Testis (tissue), 3 donors: ENCODE data around the gene HCFC2. TPM values are rescaled to one million over a fixed set of nuclear protein-coding genes. Genes with fewer than 3 reads are reported as not detected.

Experiments used
- DNase-seq: peaks from one replicate; pipeline ENCODE4 v3.0.0-alpha.2; 2019
- H3K27ac ChIP-seq, 2 donors: fragments of 200-600 bp; sonication (generic); one replicate each; pipeline ENCODE4 v1.5.1; 2019
- H3K27me3 ChIP-seq: fragments of 200-600 bp; sonication (generic); one replicate; pipeline ENCODE4 v1.5.1; 2019
- H3K36me3 ChIP-seq: fragments of 200-600 bp; sonication (generic); one replicate; pipeline ENCODE4 v1.5.1; 2017; ENCODE audit warnings: low read depth; ENCODE audit errors: missing control alignments
- H3K4me1 ChIP-seq: fragments of 200-600 bp; sonication (generic); one replicate; pipeline ENCODE4 v1.5.1; 2019
- H3K4me3 ChIP-seq, 2 donors: fragments of 200-600 bp; sonication (generic); one replicate each; pipeline ENCODE4 v1.5.1; 2017 to 2019
- H3K9me3 ChIP-seq: fragments of 200-600 bp; sonication (generic); one replicate; pipeline ENCODE4 v1.5.1; 2017
- POLR2A ChIP-seq: fragments of 450-650 bp; IDR thresholded peaks from one replicate; pipeline ENCODE4 v1.6.1; 2017; ENCODE audit warnings: antibody characterized with exemption, mild to moderate bottlenecking, moderate library complexity
- WGBS, 2 donors: methylation state at CpG; one replicate each; pipeline ENCODE4 v1.1.5; 2018; 5-methylcytosine and 5-hydroxymethylcytosine counted together
- intact Hi-C: fragments of 100-400 bp; cut with DNase I; formaldehyde crosslinking; loops from one replicate; pipeline ENCODE4 v1.15.1; 2023; ENCODE audit warnings: low total_unique reads
- polyA plus RNA-seq: library from polyadenylated mRNA; stranded (reverse); fragments of 350-450 nt; fragmentation: Illumina TruSeq; extraction: RNeasy Lipid Tissue Mini Kit (QIAGEN cat#74804); gene quantifications from one replicate; pipeline ENCODE4 v1.2.3, GENCODE V29; 2014; ENCODE audit warnings: low read depth, low replicate concordance; ENCODE audit not compliant: insufficient read depth
- total RNA-seq, 2 donors: library from RNA; depleted of rRNA; stranded (reverse); fragments of >200 nt; gene quantifications; one replicate each; pipeline ENCODE4 v1.2.3, GENCODE V29; 2016
- TF ChIP-seq, protein P1 (sequence below), 3 experiments: fragments of 450-650 bp in 2 of 3; fragments of 200-600 bp in 1 of 3; sonication (generic) in 1 of 3; IDR thresholded peaks; one replicate each; pipeline ENCODE4 v1.5.1; 2016 to 2019; ENCODE audit warnings: antibody characterized with exemption in 3 of 3, mild to moderate bottlenecking in 2 of 3, moderate library complexity in 1 of 3

Gene HCFC2
- total and polyA plus RNA-seq, 3 donors from 2014 or later = 36.2 to 95.2 (median 57.9) TPM

DNA sequence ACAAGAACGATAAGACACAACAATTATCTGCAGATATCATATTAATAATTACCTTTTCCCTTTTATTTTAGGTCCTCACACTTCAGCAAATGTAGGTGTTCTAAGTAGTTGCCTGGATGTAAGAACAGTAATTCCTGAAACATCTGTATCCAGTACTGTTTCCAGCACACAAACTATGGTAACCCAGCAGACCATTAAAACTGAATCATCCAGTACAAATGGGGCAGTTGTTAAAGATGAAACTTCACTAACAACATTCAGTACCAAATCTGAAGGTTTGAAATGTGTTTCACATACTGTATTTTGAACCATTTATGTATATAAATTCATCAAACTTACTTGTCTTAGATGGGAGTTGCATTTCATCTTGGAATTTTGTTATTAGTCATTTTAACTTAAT lies 31.0 kb downstream of the HCFC2 start:
- intact Hi-C loops = no loop called here
- Histone ChIP-seq H3K4me3 (no peak overlapping the region), H3K9me3 (no peaks in the 10 kb centered on the region), H3K4me1 (no peaks in the 10 kb centered on the region), H3K27me3 (no peaks in the 10 kb centered on the region), H3K27ac (no peak overlapping the region), H3K36me3 (no peaks in the 10 kb centered on the region)
- TF ChIP-seq, protein P1, sequence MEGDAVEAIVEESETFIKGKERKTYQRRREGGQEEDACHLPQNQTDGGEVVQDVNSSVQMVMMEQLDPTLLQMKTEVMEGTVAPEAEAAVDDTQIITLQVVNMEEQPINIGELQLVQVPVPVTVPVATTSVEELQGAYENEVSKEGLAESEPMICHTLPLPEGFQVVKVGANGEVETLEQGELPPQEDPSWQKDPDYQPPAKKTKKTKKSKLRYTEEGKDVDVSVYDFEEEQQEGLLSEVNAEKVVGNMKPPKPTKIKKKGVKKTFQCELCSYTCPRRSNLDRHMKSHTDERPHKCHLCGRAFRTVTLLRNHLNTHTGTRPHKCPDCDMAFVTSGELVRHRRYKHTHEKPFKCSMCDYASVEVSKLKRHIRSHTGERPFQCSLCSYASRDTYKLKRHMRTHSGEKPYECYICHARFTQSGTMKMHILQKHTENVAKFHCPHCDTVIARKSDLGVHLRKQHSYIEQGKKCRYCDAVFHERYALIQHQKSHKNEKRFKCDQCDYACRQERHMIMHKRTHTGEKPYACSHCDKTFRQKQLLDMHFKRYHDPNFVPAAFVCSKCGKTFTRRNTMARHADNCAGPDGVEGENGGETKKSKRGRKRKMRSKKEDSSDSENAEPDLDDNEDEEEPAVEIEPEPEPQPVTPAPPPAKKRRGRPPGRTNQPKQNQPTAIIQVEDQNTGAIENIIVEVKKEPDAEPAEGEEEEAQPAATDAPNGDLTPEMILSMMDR (IDR thresholded peaks at IDR 0.05) = no peak
- no peak for TF ChIP-seq POLR2A
- WGBS, 2 donors = 77 to 89% methylated on average over 1 of the region's 1 CpG
- DNase-seq = no peak

- WGBS, 2 donors = 96 to 100% methylated on average over 2 of the region's 2 CpGs
- Histone ChIP-seq H3K9me3 (no peaks in the 10 kb centered on the region), H3K27ac (no peak overlapping the region), H3K4me1 (no peaks in the 10 kb centered on the region), H3K36me3 (no peaks in the 10 kb centered on the region), H3K27me3 (no peaks in the 10 kb centered on the region), H3K4me3 (no peak overlapping the region)
- TF ChIP-seq, protein P1 (IDR thresholded peaks at IDR 0.05) = no peak
- TF ChIP-seq POLR2A = no peak
- no peak for DNase-seq
- intact Hi-C loops = no loop called here
Measured at GRCh38 chr12:104097954-104098353, 33.6 kb downstream of the HCFC2 start.

DNA sequence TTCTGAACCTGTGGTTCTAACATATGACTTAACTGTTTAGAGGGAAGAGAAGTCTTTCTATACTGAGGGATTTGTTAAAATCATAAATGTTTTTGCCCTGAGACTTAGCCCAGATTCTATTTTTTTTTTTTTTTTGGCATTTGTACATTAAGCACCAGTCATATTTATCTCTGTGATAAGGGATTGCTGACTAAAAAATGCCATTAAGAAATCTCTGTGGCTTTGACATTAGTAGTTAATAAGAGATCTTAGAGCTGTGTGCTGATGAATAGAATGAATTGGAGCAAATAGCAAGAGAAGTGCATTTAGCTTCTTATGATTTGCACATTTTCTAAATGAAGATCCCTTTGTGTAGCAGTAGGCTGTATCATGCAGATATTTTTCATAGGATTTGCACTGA lies 41.1 kb downstream of the HCFC2 start:
- DNase-seq = no peak
- H3K36me3 ChIP-seq = no peaks in the 10 kb centered on the region
- intact Hi-C loops = loop anchor here (10.0 kb wide), 1 partner anchor 481 kb away; no protein-coding TSS in a partner anchor
- no peaks in the 10 kb centered on the region for H3K27me3 ChIP-seq
- no peak for TF ChIP-seq POLR2A
- TF ChIP-seq, protein P1 (IDR thresholded peaks at IDR 0.05) = no peak
- no peak overlapping the region for H3K4me3 ChIP-seq
- no peaks in the 10 kb centered on the region for H3K9me3 ChIP-seq
- H3K27ac ChIP-seq = no peak overlapping the region
- H3K4me1 ChIP-seq = no peaks in the 10 kb centered on the region

- 69 to 78% methylated on average over 2 of the region's 2 CpGs for WGBS, 2 donors
- Histone ChIP-seq H3K4me3 (no peak overlapping the region), H3K4me1 (no peaks in the 10 kb centered on the region), H3K27ac (no peak overlapping the region), H3K36me3 (no peaks in the 10 kb centered on the region), H3K27me3 (no peaks in the 10 kb centered on the region), H3K9me3 (no peaks in the 10 kb centered on the region)
- intact Hi-C loops = loop anchor here (10.0 kb wide), 1 partner anchor 482 kb away; no protein-coding TSS in a partner anchor
- TF ChIP-seq POLR2A = no peak
- DNase-seq = no peak
Measured at GRCh38 chr12:104106965-104107364, 42.6 kb downstream of the HCFC2 start.

GRCh38 chr12:104108755-104109445 lies 44.6 kb downstream of the HCFC2 start:
- Histone ChIP-seq H3K27me3 (no peaks in the 10 kb centered on the region), H3K9me3 (no peaks in the 10 kb centered on the region), H3K4me1 (no peaks in the 10 kb centered on the region), H3K4me3 (no peak overlapping the region), H3K36me3 (no peaks in the 10 kb centered on the region), H3K27ac (no peak overlapping the region)
- TF ChIP-seq, protein P1 (IDR thresholded peaks at IDR 0.05) = peak; percentile 49 to 87 (median 72)
- TF ChIP-seq POLR2A = no peak
- 63 to 66% methylated on average over 6 of the region's 6 CpGs for WGBS, 2 donors
- intact Hi-C loops = loop anchor here (10.0 kb wide), 1 partner anchor 484 kb away; no protein-coding TSS in a partner anchor
- DNase-seq = peak; percentile 85
